Sigmoid colon (tissue), 4 donors: Measurements from ENCODE around the gene PLXNA4.

Experiments
- POLR2A ChIP-seq, 2 donors: fragments of 450-650 bp; IDR thresholded peaks; one replicate each; pipeline ENCODE4 v1.6.1; 2016; ENCODE audit warnings: antibody characterized with exemption in 2 of 2, mild to moderate bottlenecking in 2 of 2, moderate library complexity in 2 of 2
- POLR2AphosphoS5 ChIP-seq, 4 donors: sonication (generic); formaldehyde crosslinking; IDR thresholded peaks; one replicate each; pipeline ENCODE4 v1.6.1; 2017; ENCODE audit warnings: antibody characterized with exemption in 4 of 4
- TF ChIP-seq, protein P1 (sequence below), 4 experiments: fragments of 450-650 bp in 3 of 4; fragments of 200-600 bp in 1 of 4; IDR thresholded peaks; one replicate each; pipeline ENCODE4 v1.5.1; 2016 to 2019; ENCODE audit warnings: antibody characterized with exemption in 4 of 4, mild to moderate bottlenecking in 3 of 4, moderate library complexity in 2 of 4

GRCh38 chr7:132240262-132240661, 336.0 kb downstream of the PLXNA4 start:
- TF ChIP-seq POLR2A (IDR thresholded peaks at IDR 0.05) (no peak), POLR2AphosphoS5 (IDR thresholded peaks at IDR 0.05) (no peak)
- TF ChIP-seq, protein P1, sequence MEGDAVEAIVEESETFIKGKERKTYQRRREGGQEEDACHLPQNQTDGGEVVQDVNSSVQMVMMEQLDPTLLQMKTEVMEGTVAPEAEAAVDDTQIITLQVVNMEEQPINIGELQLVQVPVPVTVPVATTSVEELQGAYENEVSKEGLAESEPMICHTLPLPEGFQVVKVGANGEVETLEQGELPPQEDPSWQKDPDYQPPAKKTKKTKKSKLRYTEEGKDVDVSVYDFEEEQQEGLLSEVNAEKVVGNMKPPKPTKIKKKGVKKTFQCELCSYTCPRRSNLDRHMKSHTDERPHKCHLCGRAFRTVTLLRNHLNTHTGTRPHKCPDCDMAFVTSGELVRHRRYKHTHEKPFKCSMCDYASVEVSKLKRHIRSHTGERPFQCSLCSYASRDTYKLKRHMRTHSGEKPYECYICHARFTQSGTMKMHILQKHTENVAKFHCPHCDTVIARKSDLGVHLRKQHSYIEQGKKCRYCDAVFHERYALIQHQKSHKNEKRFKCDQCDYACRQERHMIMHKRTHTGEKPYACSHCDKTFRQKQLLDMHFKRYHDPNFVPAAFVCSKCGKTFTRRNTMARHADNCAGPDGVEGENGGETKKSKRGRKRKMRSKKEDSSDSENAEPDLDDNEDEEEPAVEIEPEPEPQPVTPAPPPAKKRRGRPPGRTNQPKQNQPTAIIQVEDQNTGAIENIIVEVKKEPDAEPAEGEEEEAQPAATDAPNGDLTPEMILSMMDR (IDR thresholded peaks at IDR 0.05): no peak
